HCT116 (cell line): ENCODE data around the gene SQSTM1. TPM values are rescaled to one million over a fixed set of nuclear protein-coding genes. Genes with fewer than 3 reads are reported as not detected.

Experiments
- ATAC-seq: fragments of 200-7000 bp; cut with Tn5 transposase; 2 replicates; pipeline ENCODE4 v1.9.1; 2020; ENCODE audit warnings: mild to moderate bottlenecking, moderate library complexity
- BruUV-seq: library from RNA; stranded (reverse); fragments of 400-500 nt; replicated peaks from 2 replicates; lab custom pipeline; 2021; lab: Mats Ljungman, UMichigan
- CTCF ChIA-PET: fragments of 300-600 bp; sonication (Branson Sonifier 250); formaldehyde crosslinking; loops from one replicate; lab custom pipeline; 2021; ENCODE audit warnings: antibody characterized with exemption; lab: Charles Lee
- POLR2A ChIA-PET: fragments of 300-600, 350-600 bp; sonication (Branson Sonifier 250); formaldehyde crosslinking; loops from one replicate; lab custom pipeline; 2021; ENCODE audit warnings: antibody characterized with exemption; lab: Charles Lee
- RAD21 ChIA-PET, 2 experiments: fragments of 300-600 bp; sonication (Branson Sonifier 250); formaldehyde crosslinking; loops; one replicate each; lab custom pipeline; 2023; ENCODE audit warnings: low total read pairs in 2 of 2; ENCODE audit not compliant: uncharacterized antibody in 2 of 2, unreplicated experiment in 2 of 2, low non-redundant PET in 1 of 2; lab: Charles Lee
- DNase-seq: peaks from one replicate; pipeline ENCODE4 v3.0.0-alpha.2; 2010; ENCODE audit warnings: low read depth, low spot score
- H2AFZ ChIP-seq: fragments of 200-600 bp; shearing (Covaris generic), sonication (generic); 2 replicates; pipeline ENCODE4 v1.6.1; 2017; ENCODE audit warnings: low read depth, mixed run types, mixed read lengths, antibody characterized with exemption, low read length; ENCODE audit not compliant: poor library complexity, severe bottlenecking
- H3K27ac ChIP-seq: 2 replicates; pipeline ENCODE4 v1.5.1; 2012; ENCODE audit warnings: low read depth, low read length
- H3K27me3 ChIP-seq: fragments of 200-600 bp; sonication (generic); 2 replicates; pipeline ENCODE4 v1.6.1; 2016; ENCODE audit warnings: mixed run types, low read length, mixed read lengths; ENCODE audit not compliant: insufficient read depth
- H3K36me3 ChIP-seq, 2 experiments: fragments of 200-500 bp in 1 of 2; fragments of 200-600 bp in 1 of 2; sonication (Bioruptor generic) in 1 of 2; sonication (generic) in 1 of 2; 2 replicates each; pipeline versions ENCODE4 v1.5.1 to v1.6.1; 2014 to 2016; ENCODE audit warnings: low read length in 2 of 2, inconsistent platforms in 1 of 2, mixed read lengths in 1 of 2, mixed run types in 1 of 2; ENCODE audit not compliant: insufficient read depth in 2 of 2, control insufficient read depth in 1 of 2
- H3K4me1 ChIP-seq, 2 experiments: fragments of 200-600 bp in 1 of 2; sonication (generic) in 1 of 2; 2 replicates each; pipeline versions ENCODE4 v1.5.1 to v1.6.1; 2012 to 2017; ENCODE audit warnings: low read length in 2 of 2, inconsistent platforms in 1 of 2, mild to moderate bottlenecking in 1 of 2, mixed read lengths in 1 of 2, mixed run types in 1 of 2, moderate library complexity in 1 of 2; ENCODE audit not compliant: insufficient read depth in 2 of 2, control insufficient read depth in 1 of 2
- H3K4me2 ChIP-seq: fragments of 200-600 bp; sonication (generic); 2 replicates; pipeline ENCODE4 v1.6.1; 2017; ENCODE audit warnings: mixed run types, low read length, mixed read lengths
- H3K4me3 ChIP-seq, 2 experiments: fragments of 200-600 bp in 1 of 2; sonication (generic) in 1 of 2; replicated peaks in 1 of 2; 2 replicates each; pipeline ENCODE4 v1.5.1; 2011 to 2016; ENCODE audit warnings: low read length in 2 of 2, control low read depth in 1 of 2, low read depth in 1 of 2, mild to moderate bottlenecking in 1 of 2, mixed read lengths in 1 of 2, mixed run types in 1 of 2
- H3K79me2 ChIP-seq: fragments of 200-600 bp; sonication (generic); 2 replicates; pipeline ENCODE4 v1.6.1; 2017; ENCODE audit warnings: mild to moderate bottlenecking, mixed run types, low read length, moderate library complexity, mixed read lengths; ENCODE audit not compliant: insufficient read depth
- H3K9ac ChIP-seq: fragments of 200-600 bp; sonication (generic); 2 replicates; pipeline ENCODE4 v1.6.1; 2016; ENCODE audit warnings: low read length, mixed read lengths
- H3K9me2 ChIP-seq: fragments of 200-600 bp; sonication (generic), shearing (Covaris generic); 2 replicates; pipeline ENCODE4 v1.6.1; 2017; ENCODE audit warnings: mixed run types, mild to moderate bottlenecking, moderate library complexity; ENCODE audit not compliant: insufficient read depth
- H3K9me3 ChIP-seq, 2 experiments: fragments of 200-500 bp in 1 of 2; fragments of 200-600 bp in 1 of 2; sonication (Bioruptor generic) in 1 of 2; sonication (generic) in 1 of 2; 2 replicates each; pipeline ENCODE4 v1.6.1; 2014 to 2017; ENCODE audit warnings: low read length in 2 of 2, mixed read lengths in 2 of 2, inconsistent platforms in 1 of 2, low read depth in 1 of 2, mild to moderate bottlenecking in 1 of 2, mixed run types in 1 of 2, moderate library complexity in 1 of 2; ENCODE audit not compliant: control insufficient read depth in 1 of 2, insufficient read depth in 1 of 2
- H4K20me1 ChIP-seq: fragments of 200-600 bp; sonication (generic), shearing (Covaris generic); 2 replicates; pipeline ENCODE4 v1.6.1; 2017; ENCODE audit warnings: mixed run types, mild to moderate bottlenecking, moderate library complexity; ENCODE audit not compliant: insufficient read depth
- ATF3 ChIP-seq: IDR thresholded peaks from 2 replicates; pipeline ENCODE4 v1.6.1; 2012
- CBX3 ChIP-seq: IDR thresholded peaks from 2 replicates; pipeline ENCODE4 v1.6.1; 2012; ENCODE audit warnings: low read depth
- CEBPB ChIP-seq: IDR thresholded peaks from 2 replicates; pipeline ENCODE4 v1.6.1; 2012; ENCODE audit warnings: low read depth
- CTCF ChIP-seq, 3 experiments: fragments of 200-600 bp in 1 of 3; sonication (generic) in 1 of 3; IDR thresholded peaks in 2 of 3; conservative IDR thresholded peaks in 1 of 3; 2 replicates each; pipeline ENCODE4 v1.5.1; 2012 to 2017; ENCODE audit warnings: low read depth in 2 of 3, low read length in 2 of 3, antibody characterized with exemption in 1 of 3, borderline replicate concordance in 1 of 3, control low read depth in 1 of 3, mild to moderate bottlenecking in 1 of 3, mixed read lengths in 1 of 3, mixed run types in 1 of 3, moderate library complexity in 1 of 3; ENCODE audit not compliant: insufficient read depth in 1 of 3
- EGR1 ChIP-seq: IDR thresholded peaks from 2 replicates; pipeline ENCODE4 v1.6.1; 2012; ENCODE audit warnings: low read depth
- ELF1 ChIP-seq: IDR thresholded peaks from 2 replicates; pipeline ENCODE4 v1.6.1; 2012; ENCODE audit warnings: low read depth, borderline replicate concordance
- EZH2 ChIP-seq: fragments of 200-600 bp; sonication (generic); IDR thresholded peaks from 2 replicates; pipeline ENCODE4 v1.6.1; 2017; ENCODE audit warnings: antibody characterized with exemption, mixed run types
- FOSL1 ChIP-seq: IDR thresholded peaks from 2 replicates; pipeline ENCODE4 v1.6.1; 2012; ENCODE audit warnings: low read depth
- POLR2A ChIP-seq: IDR thresholded peaks from 2 replicates; pipeline ENCODE4 v1.7.0; 2011; ENCODE audit warnings: borderline replicate concordance; ENCODE audit not compliant: insufficient read depth, insufficient read length; ENCODE audit errors: extremely low read depth
- RAD21 ChIP-seq: IDR thresholded peaks from 2 replicates; pipeline ENCODE4 v1.6.1; 2012; ENCODE audit warnings: low read depth, mild to moderate bottlenecking
- SIN3A ChIP-seq: IDR thresholded peaks from 2 replicates; pipeline ENCODE4 v1.6.1; 2012; ENCODE audit warnings: low read depth
- SP1 ChIP-seq: IDR thresholded peaks from 2 replicates; pipeline ENCODE4 v1.6.1; 2012; ENCODE audit warnings: low read depth
- TCF7L2 ChIP-seq: IDR thresholded peaks from 2 replicates; pipeline ENCODE4 v1.7.0; 2011; ENCODE audit warnings: borderline replicate concordance, inconsistent platforms; ENCODE audit not compliant: insufficient read depth, insufficient read length; ENCODE audit errors: extremely low read depth
- YY1 ChIP-seq: IDR thresholded peaks from 2 replicates; pipeline ENCODE4 v1.6.1; 2011; ENCODE audit warnings: low read length, low read depth, moderate library complexity, mild to moderate bottlenecking; ENCODE audit not compliant: insufficient replicate concordance; ENCODE audit errors: extremely low read depth
- ZFX ChIP-seq: fragments of 450-650 bp; IDR thresholded peaks from 2 replicates; pipeline ENCODE4 v1.6.1; 2017
- ZNF274 ChIP-seq: fragments of 200-500 bp; sonication (Bioruptor generic); IDR thresholded peaks from 2 replicates; pipeline ENCODE4 v1.6.1; 2014; ENCODE audit warnings: mild to moderate bottlenecking, low read depth, low read length, inconsistent platforms
- intact Hi-C: fragments of 100-400 bp; cut with micrococcal nuclease; formaldehyde crosslinking; loops from 2 replicates; pipeline ENCODE4 v1.10.0; 2022
- total RNA-seq: library from RNA; stranded (reverse); gene quantifications from one replicate; pipeline ENCODE4 v1.2.1, GENCODE V29; 2021; ENCODE audit not compliant: unreplicated experiment
- TF ChIP-seq, protein P1 (sequence below): IDR thresholded peaks from 2 replicates; pipeline ENCODE4 v1.6.1; 2012
- TF ChIP-seq, protein P2 (sequence below): IDR thresholded peaks from 2 replicates; pipeline ENCODE4 v1.6.1; 2011; ENCODE audit warnings: mild to moderate bottlenecking, low read length, moderate library complexity; ENCODE audit not compliant: insufficient replicate concordance; ENCODE audit errors: extremely low read depth

The SQSTM1 gene
- total RNA-seq, 1 experiment from 2014 or later = 299 TPM

GRCh38 chr5:179802950-179803562 lies 17.6 kb upstream of the SQSTM1 start:
- Histone ChIP-seq H3K9me3 (no peaks in the 10 kb centered on the region), H3K9me2 (no peaks in the 10 kb centered on the region), H3K4me2 (peak overlapping the region; percentile 27; the same call in 1 of the 2 replicates), H3K4me1 (peaks cover 29 to 43% of the 10 kb centered on the region in 2 experiments), H2AFZ (no peak overlapping the region), H3K9ac (peak overlapping the region; percentile 27; the same call in 1 of the 2 replicates), H3K4me3 (no peak overlapping the region), H3K27ac (peak overlapping the region; percentile 28; the same call in 1 of the 2 replicates), H3K36me3 (peaks cover 5 to 16% of the 10 kb centered on the region in 2 experiments; a peak in 1 of 4 replicates), H3K79me2 (peaks cover 41% of the 10 kb centered on the region), H4K20me1 (no peaks in the 10 kb centered on the region), H3K27me3 (no peaks in the 10 kb centered on the region)
- TF ChIP-seq SIN3A (no peak), EGR1 (no peak), FOSL1 (no peak), YY1 (no peak), TCF7L2 (no peak), EZH2 (no peak), ELF1 (no peak), ATF3 (no peak), ZNF274 (no peak), CEBPB (no peak), CBX3 (no peak), ZFX (no peak), CTCF (IDR thresholded peaks at IDR 0.05 in 2 of 3, conservative IDR thresholded peaks at IDR 0.05 in 1 of 3; ENCODE audit: borderline replicate concordance in 1 of 3, insufficient read depth in 1 of 3, low read depth in 2 of 3, low read length in 2 of 3) (no peak), POLR2A (no peak), RAD21 (no peak), SP1 (no peak)
- TF ChIP-seq, protein P1, sequence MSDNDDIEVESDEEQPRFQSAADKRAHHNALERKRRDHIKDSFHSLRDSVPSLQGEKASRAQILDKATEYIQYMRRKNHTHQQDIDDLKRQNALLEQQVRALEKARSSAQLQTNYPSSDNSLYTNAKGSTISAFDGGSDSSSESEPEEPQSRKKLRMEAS = no peak
- TF ChIP-seq, protein P2, sequence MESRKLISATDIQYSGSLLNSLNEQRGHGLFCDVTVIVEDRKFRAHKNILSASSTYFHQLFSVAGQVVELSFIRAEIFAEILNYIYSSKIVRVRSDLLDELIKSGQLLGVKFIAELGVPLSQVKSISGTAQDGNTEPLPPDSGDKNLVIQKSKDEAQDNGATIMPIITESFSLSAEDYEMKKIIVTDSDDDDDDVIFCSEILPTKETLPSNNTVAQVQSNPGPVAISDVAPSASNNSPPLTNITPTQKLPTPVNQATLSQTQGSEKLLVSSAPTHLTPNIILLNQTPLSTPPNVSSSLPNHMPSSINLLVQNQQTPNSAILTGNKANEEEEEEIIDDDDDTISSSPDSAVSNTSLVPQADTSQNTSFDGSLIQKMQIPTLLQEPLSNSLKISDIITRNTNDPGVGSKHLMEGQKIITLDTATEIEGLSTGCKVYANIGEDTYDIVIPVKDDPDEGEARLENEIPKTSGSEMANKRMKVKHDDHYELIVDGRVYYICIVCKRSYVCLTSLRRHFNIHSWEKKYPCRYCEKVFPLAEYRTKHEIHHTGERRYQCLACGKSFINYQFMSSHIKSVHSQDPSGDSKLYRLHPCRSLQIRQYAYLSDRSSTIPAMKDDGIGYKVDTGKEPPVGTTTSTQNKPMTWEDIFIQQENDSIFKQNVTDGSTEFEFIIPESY = no peak
- ChIA-PET CTCF (interaction anchor here (1.2 to 2.7 kb wide), 2 partner anchors 17 to 110 kb away, joined by 3 to 8 read pairs; partner anchors contain the start of gene SQSTM1), POLR2A (interaction anchor here (1.1 to 1.2 kb wide), 2 partner anchors 17 to 179 kb away, joined by 4 read pairs; partner anchors contain the start of genes HNRNPH1 and SQSTM1), RAD21 (no interaction called here)
- intact Hi-C loops = loop anchor here (2.0 to 5.0 kb wide), 3 partner anchors 56 to 289 kb away; partner anchors contain the start of genes MRNIP and TBC1D9B
- ATAC-seq (no peak), DNase-seq (no peak)
- no TSS peak for BruUV-seq
